GM13977 (cell line): ENCODE results near the gene WASL.
"Not testable (repeated sequence)": the region's sequence is repeated elsewhere in the genome, so short reads cannot be mapped to it uniquely, and the experiment has no call there.

Experiments used
- DNase-seq: peaks from one replicate; pipeline ENCODE4 v3.0.0; 2012; ENCODE audit warnings: low spot score
- in situ Hi-C: fragments of 300-500 bp; cut with MboI; formaldehyde crosslinking; loops from one replicate; pipeline ENCODE4 v1.12.0; 2022; ENCODE audit warnings: low sequenced_read_pairs, low pct_unique_long_range_greater_than_20kb, mixed read lengths, inconsistent platforms; ENCODE audit not compliant: unreplicated experiment
- TF ChIP-seq, protein P1 (sequence below): IDR thresholded peaks from 2 replicates; pipeline ENCODE4 v1.5.1; 2012; ENCODE audit warnings: mild to moderate bottlenecking, control low read depth; ENCODE audit not compliant: insufficient read depth; ENCODE audit errors: extremely low read depth, missing control alignments

WASL gene

DNA sequence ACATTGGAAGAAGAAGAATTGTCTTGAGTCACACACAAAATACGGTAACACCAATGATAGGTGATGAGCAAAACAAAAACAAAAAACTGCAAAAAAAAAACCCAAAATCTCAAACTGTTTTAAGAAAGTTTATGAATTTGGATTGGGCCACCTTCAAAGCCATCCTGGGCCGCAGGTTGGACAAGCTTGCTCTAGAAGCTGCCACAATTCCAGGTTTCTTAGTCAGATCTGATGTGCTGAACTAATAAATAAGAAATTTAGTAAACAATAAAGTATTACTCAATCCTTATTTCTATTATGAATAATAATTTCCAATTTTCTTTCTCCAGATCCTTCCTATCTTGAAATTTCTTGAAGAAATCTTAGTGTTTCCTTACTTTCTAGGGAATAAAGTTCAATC is 10.0 kb downstream of the WASL start:
- TF ChIP-seq, protein P1, sequence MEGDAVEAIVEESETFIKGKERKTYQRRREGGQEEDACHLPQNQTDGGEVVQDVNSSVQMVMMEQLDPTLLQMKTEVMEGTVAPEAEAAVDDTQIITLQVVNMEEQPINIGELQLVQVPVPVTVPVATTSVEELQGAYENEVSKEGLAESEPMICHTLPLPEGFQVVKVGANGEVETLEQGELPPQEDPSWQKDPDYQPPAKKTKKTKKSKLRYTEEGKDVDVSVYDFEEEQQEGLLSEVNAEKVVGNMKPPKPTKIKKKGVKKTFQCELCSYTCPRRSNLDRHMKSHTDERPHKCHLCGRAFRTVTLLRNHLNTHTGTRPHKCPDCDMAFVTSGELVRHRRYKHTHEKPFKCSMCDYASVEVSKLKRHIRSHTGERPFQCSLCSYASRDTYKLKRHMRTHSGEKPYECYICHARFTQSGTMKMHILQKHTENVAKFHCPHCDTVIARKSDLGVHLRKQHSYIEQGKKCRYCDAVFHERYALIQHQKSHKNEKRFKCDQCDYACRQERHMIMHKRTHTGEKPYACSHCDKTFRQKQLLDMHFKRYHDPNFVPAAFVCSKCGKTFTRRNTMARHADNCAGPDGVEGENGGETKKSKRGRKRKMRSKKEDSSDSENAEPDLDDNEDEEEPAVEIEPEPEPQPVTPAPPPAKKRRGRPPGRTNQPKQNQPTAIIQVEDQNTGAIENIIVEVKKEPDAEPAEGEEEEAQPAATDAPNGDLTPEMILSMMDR = no peak

DNA sequence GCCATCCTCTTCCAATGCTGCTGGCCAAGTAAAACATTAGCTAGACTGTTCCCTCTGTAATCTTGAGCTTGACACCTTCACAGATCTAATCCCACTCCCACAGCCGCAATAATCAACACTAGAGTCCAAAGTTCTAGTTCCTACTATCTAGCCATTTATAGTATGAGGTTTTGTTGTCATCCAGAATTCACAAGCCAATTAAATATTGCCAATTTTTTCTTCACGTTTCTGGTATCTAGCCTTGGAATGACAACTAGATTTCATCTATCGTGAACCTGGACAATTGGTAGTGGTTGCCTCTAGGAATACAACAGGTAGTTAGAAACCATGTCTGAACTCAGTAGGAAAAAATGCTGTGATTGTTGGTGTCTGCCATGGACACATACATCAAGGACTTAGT is 10.4 kb downstream of the WASL start:
- in situ Hi-C loops = no loop called here
- TF ChIP-seq, protein P1 = no peak
- DNase-seq = no peak

More for the DNA sequence above, 10.0 kb downstream of the WASL start:
- DNase-seq = no peak
- in situ Hi-C loops = no loop called here

DNA sequence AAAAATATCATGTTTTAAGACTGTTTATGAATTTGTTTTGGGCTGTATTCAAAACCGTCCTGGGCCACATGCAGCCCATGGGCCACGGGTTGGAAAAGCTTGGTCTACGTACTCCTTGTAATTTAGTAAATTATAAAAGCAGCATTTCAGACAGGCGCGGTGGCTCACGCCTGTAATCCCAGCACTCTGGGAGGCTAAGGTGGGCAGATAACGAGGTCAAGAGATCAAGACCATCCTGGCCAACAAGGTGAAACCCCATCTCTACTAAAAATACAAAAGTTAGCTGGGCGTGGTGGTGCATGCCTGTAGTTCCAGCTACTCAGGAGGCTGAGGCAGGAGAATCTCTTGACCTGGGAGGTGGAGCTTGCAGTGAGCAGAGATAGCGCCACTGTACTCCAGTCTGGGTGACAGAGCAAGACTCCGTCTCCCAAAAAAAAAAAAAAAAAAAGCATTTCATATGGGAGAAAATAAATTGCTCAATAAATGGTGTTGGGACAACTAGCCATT is 11.6 kb downstream of the WASL start:
- in situ Hi-C loops, DNase-seq: not testable (repeated sequence)

DNA sequence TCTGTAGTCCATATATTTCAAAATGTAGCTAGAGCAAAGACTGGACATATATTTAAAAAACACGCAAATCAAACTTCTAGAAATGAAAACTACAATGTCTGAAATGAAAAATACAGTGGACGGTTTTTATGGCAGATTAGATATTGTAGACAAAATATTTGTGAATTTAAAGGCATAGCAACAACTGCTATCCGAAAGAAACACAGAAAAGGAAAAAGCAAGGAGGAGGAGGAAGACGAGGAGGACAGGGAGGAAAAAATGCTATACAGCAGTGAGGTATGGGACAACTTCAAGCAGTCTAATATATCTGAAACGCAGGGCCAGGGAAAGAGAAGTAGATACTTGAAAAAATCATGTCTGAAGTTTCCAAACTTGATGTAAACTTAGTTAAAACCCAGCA is 13.3 kb downstream of the WASL start:
- TF ChIP-seq, protein P1 = no peak
- DNase-seq = no peak
- in situ Hi-C loops = no loop called here

DNA sequence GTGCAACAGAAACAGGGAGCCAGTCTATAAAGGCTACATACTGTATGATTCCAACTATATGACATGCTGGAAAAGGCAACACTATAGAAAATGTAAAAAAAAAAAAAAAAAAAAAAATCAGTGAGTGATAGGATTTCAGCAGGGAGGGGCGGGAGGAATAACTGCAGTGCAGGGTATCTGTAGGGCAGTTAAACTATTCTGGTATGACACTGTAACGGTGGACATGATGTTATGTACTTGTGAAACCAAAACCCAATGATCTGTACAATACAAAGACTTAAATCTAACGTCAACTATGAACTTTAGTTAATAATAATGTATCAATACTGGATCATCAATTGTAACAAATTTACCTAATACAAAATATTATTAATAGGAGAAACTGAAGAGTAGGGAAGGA is 14.3 kb downstream of the WASL start:
- DNase-seq = no peak
- TF ChIP-seq, protein P1 = no peak
- in situ Hi-C loops = no loop called here

DNA sequence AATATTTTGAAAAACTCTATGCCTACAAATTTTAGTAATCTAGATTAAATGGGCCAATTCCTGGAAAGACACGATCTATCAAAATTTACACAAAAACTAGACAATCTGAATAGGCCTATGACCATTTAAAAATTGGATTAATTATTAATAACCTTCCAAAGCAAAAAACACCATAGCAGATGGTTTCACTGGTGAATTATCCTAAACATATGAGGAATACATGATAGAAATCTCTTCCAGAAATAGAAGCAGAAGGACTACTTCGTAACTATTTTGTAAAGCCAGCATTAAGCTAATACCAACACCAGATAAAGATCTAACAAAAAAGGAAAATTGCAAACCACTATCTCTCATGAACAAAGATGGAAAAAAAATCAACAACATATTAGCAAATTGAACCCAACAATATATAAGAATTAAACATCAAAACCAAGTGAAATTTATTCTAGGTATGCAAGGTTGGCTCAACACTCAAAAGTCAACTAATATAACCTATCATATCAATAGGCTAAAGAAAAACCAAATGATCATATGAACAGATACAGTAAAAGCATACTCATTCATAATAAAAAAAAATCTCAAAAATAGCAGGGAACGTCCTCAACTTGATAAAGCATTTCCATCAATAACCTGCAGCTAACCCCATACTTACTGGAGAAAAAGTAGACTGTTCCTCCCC is 16.3 kb downstream of the WASL start:
- no peak for DNase-seq
- TF ChIP-seq, protein P1 = no peak
- in situ Hi-C loops = no loop called here

DNA sequence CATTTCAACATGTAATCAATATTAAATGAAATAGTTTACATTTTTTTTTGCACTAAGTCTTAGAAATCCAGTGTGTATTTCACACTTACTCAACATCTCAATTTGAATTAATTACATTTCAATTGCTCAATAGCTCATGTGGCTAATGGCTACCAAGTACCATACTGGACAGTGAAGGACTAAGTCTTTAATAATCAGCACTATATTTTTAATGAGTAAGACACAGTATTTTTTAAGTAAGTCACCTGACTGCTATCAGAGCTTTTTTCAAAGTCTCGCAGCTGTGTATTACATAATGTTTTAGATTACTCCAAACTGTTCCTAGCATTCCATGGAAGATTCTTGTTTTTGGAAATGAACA is 19.6 kb downstream of the WASL start:
- DNase-seq = no peak
- in situ Hi-C loops = no loop called here
- TF ChIP-seq, protein P1 = no peak
